NCI-H446 (cell line): ENCODE measurements around the gene CDK17.

Source experiments
- DNase-seq, 2 experiments: peaks; one replicate each; lab custom pipeline; 2025; lab: John Stamatoyannopoulos, UW

Gene CDK17

GRCh38 chr12:96237465-96238077 lies 162.7 kb downstream of the CDK17 start:
- peak in 1 of 2 experiments; percentile 6 for DNase-seq

DNA sequence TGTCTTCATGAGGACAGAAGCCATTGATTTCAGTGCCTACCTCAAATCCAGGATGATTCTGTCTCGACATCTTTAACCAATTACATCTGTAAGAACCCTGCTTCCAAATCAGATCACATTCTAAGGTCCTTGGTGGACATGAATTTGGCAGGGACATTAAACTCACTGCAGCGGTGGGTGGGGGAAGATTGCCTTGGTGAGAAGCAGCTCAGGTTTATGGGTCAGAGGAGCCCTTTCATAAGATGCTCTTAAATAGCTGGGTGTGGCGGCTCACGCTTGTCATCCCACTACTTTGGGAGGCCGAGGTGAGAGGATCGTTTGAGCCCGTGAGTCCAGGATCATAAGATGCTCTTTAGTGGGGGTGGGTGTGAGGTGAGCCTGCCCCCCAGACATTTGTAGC lies 163.2 kb downstream of the CDK17 start:
- DNase-seq: no peak

- DNase-seq: peak in 1 of 2 experiments; percentile 49
Measured at GRCh38 chr12:96236221-96236822, 163.9 kb downstream of the CDK17 start.

DNA sequence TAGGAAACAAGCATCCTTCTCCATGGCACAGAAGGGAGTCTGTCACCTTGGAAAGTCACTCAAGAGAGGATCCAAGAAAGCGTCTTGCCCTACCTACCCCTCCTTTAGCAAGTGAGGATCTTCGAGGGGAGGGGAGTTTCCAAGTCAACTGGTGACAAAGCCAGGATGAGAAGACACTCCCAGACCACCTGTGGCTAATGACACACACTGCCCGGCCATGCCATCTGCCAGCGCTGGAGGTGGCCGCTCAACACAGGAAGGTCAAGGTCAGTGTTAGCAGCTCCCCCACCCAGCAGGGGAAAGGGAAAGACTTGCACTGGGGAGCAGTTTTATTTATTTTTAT lies 164.8 kb downstream of the CDK17 start:
- DNase-seq: peak; percentile 47 to 66

GRCh38 chr12:96234591-96235483 lies 165.4 kb downstream of the CDK17 start:
- peak in 1 of 2 experiments; percentile 63 for DNase-seq

DNA sequence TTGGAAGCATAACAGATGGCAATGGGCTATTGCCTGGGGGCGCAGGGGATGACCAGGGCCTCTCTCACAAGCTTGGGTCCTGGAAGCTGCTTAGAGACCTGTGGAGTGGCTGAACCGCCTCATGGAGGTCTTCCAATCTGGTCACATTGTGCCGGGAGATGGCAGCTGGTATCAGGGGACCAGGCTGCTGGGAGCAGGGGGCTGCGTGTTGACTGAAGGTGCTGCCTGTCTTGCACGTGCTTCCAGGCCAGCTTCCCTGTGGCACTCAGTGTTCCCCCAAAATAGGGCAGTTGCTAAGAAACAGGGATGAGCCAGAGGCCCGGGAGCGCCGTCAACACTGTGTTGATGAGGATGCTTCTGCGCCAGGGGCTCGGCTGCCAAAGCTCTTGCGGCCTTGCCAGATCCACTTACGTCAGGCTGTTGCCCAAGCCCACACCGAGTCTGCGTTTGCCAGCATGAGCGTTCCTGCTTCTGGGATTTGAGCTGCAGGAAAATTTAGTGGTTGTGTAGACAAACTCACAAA lies 166.2 kb downstream of the CDK17 start:
- DNase-seq: peak; percentile 93 to 96

DNA sequence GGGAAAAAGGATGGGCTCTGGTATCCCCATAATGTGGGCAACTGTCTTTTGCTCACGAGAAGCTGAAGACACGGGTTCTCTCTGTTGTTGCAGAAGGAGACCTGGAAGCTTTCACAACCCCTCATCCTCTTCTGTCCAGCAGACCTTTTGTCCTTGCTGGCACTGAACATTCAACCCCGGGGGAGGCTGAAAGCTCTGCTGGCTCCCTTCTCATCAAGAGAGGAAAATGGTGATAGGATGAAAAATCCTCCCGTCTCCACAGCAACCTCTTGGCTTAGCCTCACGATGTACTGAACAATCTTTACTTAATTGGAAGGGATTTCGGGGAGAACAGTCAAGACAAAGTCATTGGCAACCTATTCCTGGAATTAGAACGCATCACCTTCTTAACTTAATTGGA lies 167.1 kb downstream of the CDK17 start:
- peak in 1 of 2 experiments; percentile 43 for DNase-seq

DNA sequence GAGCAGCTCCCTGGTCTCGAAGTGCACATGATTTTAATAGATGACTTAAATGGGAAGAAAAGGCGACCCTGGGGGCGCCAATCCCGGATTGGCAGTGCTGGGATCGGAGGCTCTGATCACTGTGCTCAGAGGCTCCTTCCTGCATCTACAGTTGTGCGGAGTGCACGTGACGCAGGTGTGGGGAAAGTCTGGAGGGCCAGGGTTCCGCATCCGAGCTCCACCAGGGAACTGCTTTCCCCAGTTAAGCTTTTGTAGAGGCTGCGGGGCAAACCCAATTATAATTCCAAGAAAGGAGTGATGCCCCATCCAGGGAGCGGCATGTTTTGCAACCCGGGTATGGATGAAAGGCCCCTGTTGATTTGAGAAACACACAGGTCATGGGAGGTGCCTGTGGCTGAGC lies 169.6 kb downstream of the CDK17 start:
- no peak for DNase-seq

DNA sequence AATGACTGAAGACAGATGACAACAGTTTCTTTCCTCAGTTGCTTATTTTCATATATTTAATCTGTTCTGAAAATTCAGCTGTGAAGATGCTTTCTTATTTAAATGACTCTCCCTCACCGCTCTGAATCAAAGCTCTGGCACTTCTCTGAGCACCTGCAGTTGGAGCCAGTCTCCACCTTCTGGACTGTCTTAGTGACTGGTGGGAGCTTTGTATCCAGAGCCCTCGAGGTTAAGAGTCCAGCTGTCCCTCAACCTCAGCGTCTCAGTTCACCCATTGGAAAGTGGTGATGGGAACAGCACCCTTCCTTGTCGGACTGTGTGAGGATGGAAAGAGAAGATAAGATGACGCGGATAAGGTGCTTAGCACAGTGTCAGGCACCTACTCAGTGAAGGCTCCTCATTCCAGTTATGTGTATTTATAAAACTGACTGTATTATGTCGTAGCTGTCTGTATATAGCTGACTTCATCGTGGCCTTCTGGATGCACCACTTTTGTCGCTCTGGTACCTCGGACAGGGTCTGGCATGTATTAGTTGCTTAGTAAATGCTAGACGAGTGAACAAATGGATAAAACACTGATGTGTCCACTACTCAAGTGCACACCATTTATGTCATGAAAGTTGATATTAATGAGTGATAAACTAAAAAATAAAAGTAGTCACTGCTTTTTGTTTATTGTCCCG lies 171.5 kb downstream of the CDK17 start:
- DNase-seq: peak in 1 of 2 experiments; percentile 10
